ENCODE data around the gene PRMT1.

- no peak for TF ChIP-seq CTCF (conservative IDR thresholded peaks at IDR 0.05; ENCODE audit: low read depth, low read length)
- TF ChIP-seq EZH2 (IDR thresholded peaks at IDR 0.05; ENCODE audit: borderline replicate concordance, low read depth, low read length, poor library complexity, severe bottlenecking), result no peak
Observed at GRCh38 chr19:49645592-49645991, 31.5 kb upstream of the PRMT1 start.
